MG63 (cell line): ENCODE data around the gene ASPG. TPM values are rescaled to one million over a fixed set of nuclear protein-coding genes. Genes with fewer than 3 reads are reported as not detected.

Experiments
- DNase-seq: peaks from one replicate; pipeline ENCODE4 v3.0.0-alpha.2; 2020
- H3K27me3 ChIP-seq: fragments of 250-450 bp; sonication (Bioruptor Pico); 2 replicates; pipeline ENCODE4 v1.5.1; 2020; ENCODE audit warnings: mild to moderate bottlenecking, moderate library complexity
- H3K36me3 ChIP-seq: fragments of 250-450 bp; sonication (Bioruptor Pico); 2 replicates; pipeline ENCODE4 v1.5.1; 2020; ENCODE audit warnings: mild to moderate bottlenecking, moderate library complexity
- H3K4me3 ChIP-seq: fragments of 250-450 bp; sonication (Bioruptor Pico); 2 replicates; pipeline ENCODE4 v1.5.1; 2020; ENCODE audit warnings: mild to moderate bottlenecking, moderate library complexity
- H3K9me3 ChIP-seq: fragments of 250-450 bp; sonication (Bioruptor Pico); 2 replicates; pipeline ENCODE4 v1.5.1; 2020; ENCODE audit warnings: mild to moderate bottlenecking, moderate library complexity
- total RNA-seq: library from RNA; depleted of rRNA; stranded (reverse); fragments of >200 nt; shearing (Covaris generic); gene quantifications from 2 replicates; pipeline ENCODE4 v1.2.3, GENCODE V29; 2014; ENCODE audit warnings: low replicate concordance

The ASPG gene
- total RNA-seq, 1 experiment from 2014 or later = not detected

DNA sequence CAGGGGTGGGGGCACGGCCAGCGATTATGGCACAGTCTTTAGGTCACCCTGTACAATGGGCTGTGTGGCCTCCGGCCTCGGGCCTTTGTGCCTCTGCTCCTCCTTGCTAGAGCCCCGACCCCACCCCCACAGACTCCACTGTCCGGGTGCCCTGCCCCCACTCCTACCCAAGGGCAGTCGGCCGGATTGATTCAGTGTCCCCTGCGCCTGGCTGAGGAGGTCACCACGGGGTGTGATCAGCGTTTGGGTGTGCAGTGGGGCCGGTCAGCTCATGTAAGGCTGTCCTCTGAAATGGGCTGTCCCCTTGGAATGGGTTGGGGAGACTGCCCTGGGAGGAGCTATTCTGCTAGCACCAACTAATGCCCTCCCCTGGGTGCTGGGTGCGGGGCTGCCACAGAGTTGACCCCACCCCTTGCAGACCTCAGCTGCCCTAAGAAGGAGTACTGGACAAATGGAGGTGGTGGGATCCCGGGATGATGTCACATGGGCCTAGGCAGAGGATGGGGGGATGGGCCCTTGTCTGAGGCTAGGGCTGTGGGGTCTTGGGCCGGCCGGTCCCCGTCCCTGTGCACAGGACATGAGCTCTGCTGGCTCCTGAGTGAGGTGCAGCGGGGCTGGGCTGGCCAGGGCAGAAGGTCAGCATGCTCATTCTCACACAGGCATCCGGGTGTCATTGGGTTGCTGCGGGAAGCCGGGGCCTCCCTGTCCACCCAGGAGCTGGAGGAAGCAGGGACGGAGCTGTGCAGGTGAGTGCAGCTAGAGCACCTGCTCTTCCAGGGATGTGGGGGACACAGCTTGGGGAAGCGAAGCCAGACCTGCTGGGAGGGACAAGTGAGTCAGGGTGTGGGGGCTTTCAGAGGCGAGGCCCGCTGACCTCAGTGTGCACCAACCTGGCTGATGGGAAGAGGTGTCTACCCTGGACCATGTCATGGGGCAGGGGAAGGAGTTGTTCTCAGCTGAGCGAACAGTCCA, 23.4 kb downstream of the ASPG start:
- H3K36me3 ChIP-seq = no peaks in the 10 kb centered on the region
- no peak for DNase-seq
- H3K9me3 ChIP-seq = no peaks in the 10 kb centered on the region

DNA sequence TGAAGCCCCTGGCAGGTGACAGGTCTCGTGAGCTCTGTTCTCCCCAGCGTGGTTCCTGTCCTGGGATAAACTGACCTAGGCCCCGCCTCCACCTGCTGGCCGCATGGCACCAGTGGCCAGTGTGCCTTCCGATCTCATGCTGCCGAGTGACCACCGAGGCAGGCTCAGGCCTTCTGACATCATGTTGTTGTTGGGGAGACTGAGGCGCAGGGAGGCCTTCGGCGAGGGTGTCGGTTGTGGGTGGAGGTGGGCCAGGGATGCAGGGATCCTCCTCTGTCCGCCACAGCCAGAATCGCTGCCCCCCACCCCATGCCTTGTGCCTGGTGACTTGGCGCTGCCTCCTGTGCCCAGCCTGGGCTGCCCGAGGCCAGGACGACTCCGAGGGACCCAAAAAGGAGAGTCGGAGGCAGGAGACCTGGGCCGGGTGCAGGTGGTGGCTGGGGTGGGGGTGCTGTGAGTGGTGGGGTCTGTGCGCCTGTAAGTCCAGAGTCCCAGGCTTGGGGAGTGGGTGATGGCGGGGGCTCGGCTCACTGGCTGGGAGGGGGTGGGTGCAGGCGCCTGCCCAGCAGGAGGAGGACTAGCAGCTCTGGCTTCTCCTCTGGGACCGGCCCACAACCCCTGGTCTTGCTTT, 24.3 kb downstream of the ASPG start:
- no peak for DNase-seq
- Histone ChIP-seq H3K36me3 (no peaks in the 10 kb centered on the region), H3K4me3 (no peak overlapping the region), H3K9me3 (no peaks in the 10 kb centered on the region), H3K27me3 (no peaks in the 10 kb centered on the region)

More for the DNA sequence above, 23.4 kb downstream of the ASPG start:
- Histone ChIP-seq H3K27me3 (no peaks in the 10 kb centered on the region), H3K4me3 (no peak overlapping the region)

DNA sequence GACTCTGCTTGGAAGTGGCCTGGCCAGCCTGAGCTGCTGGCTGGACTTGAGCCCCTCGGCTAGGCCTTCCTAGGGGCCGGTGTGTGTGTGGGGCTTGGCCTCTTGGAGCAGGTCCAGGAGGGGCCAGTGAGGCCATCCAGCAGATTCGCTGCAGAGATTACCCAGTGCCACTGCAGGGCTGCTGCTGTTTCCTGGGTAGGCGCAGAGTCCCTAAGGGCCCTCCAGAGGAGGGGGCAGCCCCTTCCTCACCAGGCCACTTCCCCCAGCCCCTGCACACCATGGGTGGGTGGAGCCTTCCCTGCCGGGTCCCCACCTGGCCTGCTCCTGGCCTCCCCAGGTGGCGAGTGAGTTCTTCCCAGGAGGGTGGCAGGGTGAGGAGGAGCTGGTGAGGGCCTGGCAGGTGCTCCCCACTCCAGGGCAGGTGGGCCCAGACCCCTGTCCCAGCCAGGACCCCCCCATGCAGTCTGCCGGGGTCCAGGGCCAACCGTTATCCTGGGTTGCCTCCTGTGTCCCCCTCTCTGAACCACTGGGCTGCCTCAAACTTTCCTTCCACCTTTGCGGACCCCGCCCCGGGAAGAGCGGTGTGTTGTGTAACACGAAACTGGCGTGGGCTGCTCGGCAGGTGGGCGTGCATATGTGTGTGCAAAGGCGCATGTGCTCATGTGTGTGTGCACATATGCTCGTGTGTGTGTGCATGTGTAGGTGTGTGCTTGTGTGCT, 25.1 kb downstream of the ASPG start:
- no peaks in the 10 kb centered on the region for H3K36me3 ChIP-seq
- no peak for DNase-seq
- H3K9me3 ChIP-seq = no peaks in the 10 kb centered on the region
- H3K4me3 ChIP-seq = no peak overlapping the region
- no peaks in the 10 kb centered on the region for H3K27me3 ChIP-seq

DNA sequence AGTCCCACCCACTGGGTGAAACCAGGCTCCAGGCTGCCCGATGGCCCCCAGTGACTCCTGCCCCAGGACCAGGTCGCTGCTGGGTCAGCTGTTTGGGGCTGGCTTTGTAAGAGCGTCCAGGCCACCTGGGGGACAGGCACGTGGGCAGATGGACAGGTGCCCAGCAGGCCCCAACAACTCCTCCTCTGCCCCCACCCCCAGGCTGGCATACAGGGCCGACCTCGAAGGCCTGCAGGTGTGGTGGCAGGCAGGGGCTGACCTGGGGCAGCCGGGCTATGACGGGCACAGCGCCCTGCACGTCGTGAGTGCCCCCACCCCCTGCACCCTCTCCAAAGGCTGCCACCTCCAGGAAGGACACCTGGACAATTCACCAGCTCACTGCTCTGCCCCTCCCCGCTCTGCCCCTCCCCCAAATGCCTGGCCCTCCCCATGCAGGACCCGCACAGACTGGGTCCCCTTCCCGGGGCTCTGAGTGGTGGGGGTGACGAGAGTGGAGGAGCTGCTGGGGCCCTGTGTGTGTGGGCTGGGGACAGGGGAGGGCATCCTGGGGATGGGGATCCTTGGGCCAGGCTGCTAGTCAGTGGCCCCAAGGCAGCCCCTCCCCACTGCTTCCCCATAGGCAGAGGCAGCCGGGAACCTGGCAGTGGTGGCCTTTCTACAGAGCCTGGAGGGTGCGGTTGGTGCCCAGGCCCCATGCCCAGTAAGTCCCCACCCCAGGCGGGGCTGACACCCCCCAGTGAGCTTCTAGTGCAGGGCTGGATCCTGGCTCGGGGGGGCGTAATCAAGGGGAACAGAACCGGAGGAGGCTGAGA, 26.0 kb downstream of the ASPG start:
- no peak overlapping the region for H3K4me3 ChIP-seq
- DNase-seq = no peak
- H3K9me3 ChIP-seq = no peaks in the 10 kb centered on the region
- no peaks in the 10 kb centered on the region for H3K27me3 ChIP-seq
- H3K36me3 ChIP-seq = no peaks in the 10 kb centered on the region

DNA sequence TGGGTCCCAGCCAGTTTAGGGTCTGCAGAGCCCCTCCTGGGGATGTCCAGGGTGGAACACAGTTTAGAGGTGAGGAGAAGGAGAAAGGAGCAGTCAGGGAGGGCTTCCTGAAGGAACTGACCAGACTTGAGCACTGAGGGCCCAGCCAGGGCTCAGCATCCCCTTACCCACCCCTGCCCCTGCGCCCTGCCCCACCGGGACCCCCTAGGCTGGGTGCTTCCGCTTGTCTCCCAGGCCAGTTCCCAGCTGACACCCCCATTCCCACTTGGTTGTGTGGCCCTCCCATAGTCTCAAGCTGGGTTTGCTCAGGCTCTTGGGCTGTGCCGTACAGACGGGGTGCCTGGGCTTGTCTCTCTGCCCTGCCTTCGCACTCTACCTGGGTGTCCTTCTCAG, 26.6 kb downstream of the ASPG start:
- Histone ChIP-seq H3K36me3 (no peaks in the 10 kb centered on the region), H3K4me3 (no peak overlapping the region), H3K27me3 (no peaks in the 10 kb centered on the region), H3K9me3 (no peaks in the 10 kb centered on the region)
- no peak for DNase-seq

DNA sequence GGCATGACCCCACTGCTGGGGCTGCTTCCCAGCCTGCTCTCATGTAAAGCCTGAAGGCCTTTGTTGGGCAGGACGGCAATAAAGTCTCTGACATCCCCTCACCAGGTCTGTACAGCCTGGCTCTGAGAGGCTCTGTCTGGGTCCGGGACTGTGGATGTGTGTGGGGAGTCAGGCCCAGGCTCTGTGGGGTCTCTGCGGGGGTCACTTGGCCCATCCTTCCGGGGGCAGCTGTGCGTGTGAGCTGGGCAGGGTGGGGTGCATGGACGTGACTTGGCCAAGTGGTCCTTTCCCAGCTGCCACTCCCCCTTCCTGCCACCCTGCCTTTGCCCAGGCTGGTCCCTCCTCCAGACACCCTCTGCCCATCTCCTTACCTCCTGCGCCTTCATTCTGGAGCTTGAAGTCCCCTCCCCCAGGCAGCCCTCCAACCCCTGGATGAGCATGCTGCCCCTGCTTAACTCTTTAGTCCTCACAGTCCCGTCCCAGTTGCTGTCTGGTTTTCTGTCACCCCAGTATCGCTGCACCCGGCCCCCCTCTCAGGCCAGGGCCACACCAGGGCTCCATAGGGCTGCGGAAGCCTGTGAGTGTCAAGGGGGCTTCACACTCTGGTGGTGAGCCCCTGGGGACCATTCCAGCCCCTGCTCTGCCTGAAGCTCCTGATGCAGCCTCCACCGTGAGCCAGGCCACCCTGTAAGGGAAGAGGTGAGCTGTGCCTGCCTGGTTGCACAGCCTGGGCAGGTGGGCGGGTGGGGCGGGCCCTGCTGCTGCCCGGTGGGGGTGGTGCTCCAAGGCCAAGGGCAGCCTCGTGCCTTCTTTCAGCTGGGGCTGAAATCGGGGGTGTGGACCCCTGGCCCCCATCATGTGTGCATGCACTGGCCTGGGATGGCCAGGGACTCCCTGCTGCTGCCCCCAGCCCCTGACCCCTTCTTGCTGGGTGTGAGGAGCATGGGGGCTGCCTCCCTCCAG, 27.4 kb downstream of the ASPG start:
- Histone ChIP-seq H3K9me3 (no peaks in the 10 kb centered on the region), H3K4me3 (no peak overlapping the region), H3K36me3 (no peaks in the 10 kb centered on the region), H3K27me3 (no peaks in the 10 kb centered on the region)
- no peak for DNase-seq

DNA sequence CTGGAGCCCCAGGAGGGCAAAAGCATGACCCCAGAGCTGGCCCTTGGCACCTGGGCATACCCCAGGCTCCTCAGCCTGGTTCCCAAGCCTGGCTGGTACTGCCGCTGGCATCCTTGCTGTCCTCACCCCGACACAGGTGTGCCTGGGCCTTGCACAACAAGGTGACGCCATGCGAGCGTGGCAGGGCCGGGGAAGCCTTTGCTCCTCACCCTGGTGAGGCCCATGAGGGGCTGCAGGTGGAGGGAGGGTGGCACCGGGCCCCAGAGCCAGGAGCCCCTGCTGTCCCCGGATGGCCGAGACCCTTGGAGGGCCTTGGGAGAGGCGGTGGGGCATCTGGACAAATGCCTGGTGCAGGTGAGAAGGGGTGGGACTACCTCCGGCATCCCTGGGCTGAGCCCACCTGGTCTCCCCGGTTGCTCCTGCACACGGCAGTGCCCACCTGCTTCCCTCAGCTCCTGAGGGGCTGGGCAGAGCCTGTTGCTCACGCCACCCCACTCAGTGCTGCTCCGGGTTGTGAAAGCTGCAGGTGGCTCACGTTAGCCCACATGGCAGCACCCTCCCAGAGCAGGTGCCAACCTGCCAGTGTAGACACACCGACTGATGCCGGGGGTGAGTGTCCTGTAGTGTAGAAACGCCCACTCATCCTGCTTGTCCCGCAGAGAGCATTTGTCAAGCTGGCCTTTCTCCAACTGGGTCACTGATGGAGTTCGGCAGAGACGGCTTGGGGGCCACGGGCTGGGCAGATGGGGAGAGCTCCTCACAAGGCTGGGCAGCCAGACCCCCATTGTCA, 28.3 kb downstream of the ASPG start:
- no peak for DNase-seq
- H3K9me3 ChIP-seq = no peaks in the 10 kb centered on the region
- H3K27me3 ChIP-seq = no peaks in the 10 kb centered on the region
- H3K4me3 ChIP-seq = no peak overlapping the region
- H3K36me3 ChIP-seq = no peaks in the 10 kb centered on the region

DNA sequence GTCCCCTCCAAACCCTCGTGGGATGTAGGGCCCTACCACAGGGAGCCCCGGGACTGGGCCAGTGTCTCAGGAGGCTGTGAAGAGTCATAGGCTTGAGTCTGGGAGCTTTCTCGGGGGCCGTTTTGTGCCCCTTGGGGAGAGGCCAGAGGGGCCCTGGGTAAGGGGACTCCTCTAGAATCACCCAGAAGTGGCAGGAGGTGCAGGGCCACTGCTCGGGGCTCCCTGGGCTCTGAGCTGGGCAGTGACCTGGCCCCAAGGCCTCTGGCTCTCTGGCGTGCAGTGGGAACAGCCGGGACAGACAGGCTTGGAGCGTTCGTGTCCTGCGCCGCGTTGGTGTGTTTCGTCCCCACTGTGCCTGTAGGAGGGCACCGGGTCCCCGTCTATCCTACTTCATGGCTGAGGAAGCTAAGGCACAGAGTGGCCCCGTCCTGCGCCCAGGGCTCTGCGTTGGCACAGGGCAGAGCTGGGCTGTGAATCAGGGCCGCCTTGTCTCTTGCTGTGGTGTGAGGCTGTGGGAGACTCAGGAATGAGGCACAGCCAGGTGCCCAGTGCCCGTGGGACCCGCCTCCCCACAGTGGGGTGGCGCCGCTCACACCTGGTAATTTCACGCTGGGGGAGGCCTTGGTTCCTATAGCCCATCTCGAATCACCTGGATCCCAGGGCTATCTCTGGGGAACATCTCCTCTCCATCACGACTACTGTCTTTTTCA, 29.1 kb downstream of the ASPG start:
- Histone ChIP-seq H3K4me3 (no peak overlapping the region), H3K27me3 (no peaks in the 10 kb centered on the region), H3K36me3 (no peaks in the 10 kb centered on the region), H3K9me3 (no peaks in the 10 kb centered on the region)
- no peak for DNase-seq

DNA sequence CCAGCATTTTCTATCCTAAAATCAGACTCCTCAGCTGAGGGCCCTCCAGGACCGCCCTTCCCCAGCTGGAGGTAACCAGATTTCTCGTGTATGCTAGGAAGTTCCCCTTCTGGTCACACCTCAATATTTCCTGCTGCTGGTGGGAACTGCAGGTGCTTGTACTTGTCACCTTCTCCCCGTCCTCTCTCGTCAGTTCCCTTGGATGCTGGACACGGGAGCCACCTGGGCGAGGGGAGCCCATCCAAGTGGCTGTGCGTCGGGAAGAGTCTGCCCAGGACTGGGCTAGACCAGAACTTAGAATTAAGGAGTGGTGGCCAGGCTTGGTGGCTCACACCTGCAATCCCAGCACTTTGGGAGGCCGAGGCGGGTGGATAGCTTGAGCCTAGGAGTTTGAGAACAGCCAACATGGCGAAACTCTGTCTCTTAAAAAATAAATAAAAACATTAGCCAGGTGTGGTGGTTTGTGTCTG, 29.7 kb downstream of the ASPG start:
- no peak for DNase-seq
- no peak overlapping the region for H3K4me3 ChIP-seq
- no peaks in the 10 kb centered on the region for H3K9me3 ChIP-seq
- H3K27me3 ChIP-seq = no peaks in the 10 kb centered on the region
- no peaks in the 10 kb centered on the region for H3K36me3 ChIP-seq

DNA sequence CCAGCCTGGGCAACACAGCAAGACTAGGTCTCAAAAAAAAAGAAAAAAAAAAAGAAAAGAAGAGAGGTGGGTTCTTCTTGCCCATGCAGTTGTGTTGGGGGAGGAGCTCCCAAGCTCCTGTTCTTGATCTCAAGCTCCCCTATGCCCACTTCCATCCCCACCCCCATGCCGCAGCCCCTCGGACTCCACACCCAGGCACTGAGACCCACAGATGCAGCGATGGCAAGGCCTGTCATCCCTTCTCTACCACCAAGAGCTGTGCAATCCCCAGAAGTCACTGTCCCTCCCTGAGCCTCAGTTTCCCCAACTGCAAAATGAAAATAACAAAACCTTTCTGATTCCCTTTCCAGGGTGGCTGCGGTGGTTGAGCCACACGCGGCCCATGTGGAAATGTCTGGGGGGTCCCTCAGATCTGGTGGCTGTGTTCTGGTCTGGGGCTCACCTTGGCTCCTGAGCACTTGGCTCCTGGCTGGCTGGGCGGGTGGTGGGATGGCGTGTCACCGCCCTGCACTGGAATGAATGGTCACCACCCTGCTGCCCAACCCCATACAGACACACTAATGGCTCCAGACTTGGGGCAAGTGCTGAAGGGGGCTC, 30.3 kb downstream of the ASPG start:
- H3K36me3 ChIP-seq = no peaks in the 10 kb centered on the region
- no peaks in the 10 kb centered on the region for H3K27me3 ChIP-seq
- no peaks in the 10 kb centered on the region for H3K9me3 ChIP-seq
- no peak overlapping the region for H3K4me3 ChIP-seq
- DNase-seq = no peak

DNA sequence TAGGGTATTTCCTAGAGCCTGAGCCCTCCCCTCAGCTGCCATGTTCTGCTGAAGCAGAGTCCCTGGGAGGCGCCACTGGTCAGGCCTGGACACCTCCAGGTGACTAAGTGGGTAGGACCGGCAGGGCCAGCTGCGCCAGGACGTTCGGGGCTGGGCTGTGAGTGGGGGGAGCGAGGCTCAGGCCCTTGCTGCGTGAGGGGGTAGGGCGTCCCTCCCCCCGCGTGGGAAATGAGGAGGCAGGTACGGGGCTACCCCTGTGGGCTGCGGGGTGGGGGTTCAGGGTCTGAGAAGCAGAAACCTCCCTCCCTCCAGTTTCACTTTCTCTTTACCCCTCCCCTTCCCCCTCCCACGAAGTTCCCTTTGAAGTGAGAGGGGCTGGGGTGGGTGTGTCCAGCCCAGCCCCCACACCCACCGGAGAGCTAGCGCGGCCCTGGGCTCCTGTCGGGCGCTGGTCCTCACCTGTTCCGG, 30.8 kb downstream of the ASPG start:
- Histone ChIP-seq H3K9me3 (no peaks in the 10 kb centered on the region), H3K36me3 (no peaks in the 10 kb centered on the region), H3K4me3 (peak overlapping the region; percentile 29; the same call in 1 of the 2 replicates), H3K27me3 (no peaks in the 10 kb centered on the region)
- DNase-seq = no peak

DNA sequence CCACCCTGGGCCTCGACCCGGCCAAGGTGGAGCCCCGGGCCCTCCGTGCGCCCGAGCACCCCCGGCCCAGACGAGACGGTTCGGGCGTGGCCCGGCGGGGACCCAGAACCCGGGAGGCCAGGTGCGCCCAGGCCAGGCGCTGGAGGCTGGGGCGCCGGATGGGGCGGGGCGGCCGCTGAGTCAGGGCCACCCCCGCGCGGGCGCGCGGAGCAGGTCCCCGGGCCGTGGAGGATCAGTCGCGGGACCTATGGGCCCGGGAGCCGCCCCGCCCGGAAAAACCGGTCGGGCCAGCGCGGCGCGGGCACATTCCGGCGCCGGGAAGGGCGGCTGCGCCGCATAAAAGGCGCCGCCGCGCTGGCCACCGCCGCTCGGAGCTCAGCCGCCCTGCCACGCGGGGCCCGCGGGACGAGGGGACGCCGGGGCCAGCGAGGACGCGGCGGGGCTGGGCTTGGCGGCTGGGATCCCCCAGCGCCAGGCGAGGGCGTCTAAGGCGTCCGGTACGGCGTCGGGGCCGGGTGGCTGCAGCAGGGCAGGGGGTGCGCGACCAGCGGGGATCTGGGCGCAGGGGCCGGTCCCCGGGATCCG, 31.3 kb downstream of the ASPG start:
- no peak for DNase-seq
- no peaks in the 10 kb centered on the region for H3K36me3 ChIP-seq
- H3K4me3 ChIP-seq = peak overlapping the region; percentile 29; the same call in 1 of the 2 replicates
- no peaks in the 10 kb centered on the region for H3K27me3 ChIP-seq
- no peaks in the 10 kb centered on the region for H3K9me3 ChIP-seq

DNA sequence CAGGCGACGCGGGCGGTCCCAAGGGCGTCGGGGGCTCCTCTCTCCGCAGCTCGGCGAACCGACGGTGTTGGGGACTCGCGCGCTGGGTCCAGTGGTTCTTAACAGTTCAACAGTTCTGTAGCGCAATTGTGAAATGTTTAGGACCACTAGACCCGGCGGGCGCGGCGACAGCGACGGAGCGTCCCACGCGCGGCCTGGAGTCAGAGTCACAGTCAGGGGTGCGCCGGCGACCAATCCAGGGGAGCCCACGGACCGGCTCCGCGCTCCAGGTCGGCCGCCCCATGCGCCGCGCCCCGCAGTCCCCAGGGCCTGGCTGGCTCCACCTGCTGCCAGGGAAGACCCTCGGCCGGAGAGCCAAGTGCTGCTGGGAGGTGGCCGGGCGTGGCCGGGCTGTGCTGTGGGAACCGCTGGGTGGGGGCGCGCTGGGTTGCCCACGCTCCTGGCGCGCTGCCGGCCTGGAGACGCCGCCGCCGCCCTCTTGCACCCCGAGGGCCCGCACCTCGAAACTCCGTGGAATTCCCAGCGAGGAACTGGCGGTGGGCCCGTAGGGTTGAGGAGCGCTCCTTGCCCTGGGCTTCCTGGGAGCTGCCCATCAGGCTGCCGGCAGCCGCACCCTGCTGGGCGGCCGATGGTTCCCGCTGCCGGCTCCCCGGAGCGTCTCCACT, 32.0 kb downstream of the ASPG start:
- Histone ChIP-seq H3K27me3 (no peaks in the 10 kb centered on the region), H3K36me3 (no peaks in the 10 kb centered on the region), H3K9me3 (no peaks in the 10 kb centered on the region), H3K4me3 (no peak overlapping the region)
- DNase-seq = no peak
